PC-3 (cell line): ENCODE measurements around the gene C14orf119.

Source experiments
- CTCF ChIP-seq: fragments of 300-600 bp; sonication (generic); conservative IDR thresholded peaks from 2 replicates; pipeline ENCODE4 v1.5.1; 2017; ENCODE audit warnings: antibody characterized with exemption, low read depth, mild to moderate bottlenecking, low read length
- EZH2 ChIP-seq: fragments of 300-600 bp; sonication (generic); IDR thresholded peaks from one replicate; pipeline ENCODE4 v1.6.1; 2017; ENCODE audit warnings: antibody characterized with exemption, mild to moderate bottlenecking, low read length; ENCODE audit not compliant: unreplicated experiment

- TF ChIP-seq CTCF (no peak), EZH2 (no peak)
Observed at GRCh38 chr14:23121361-23121771, 26.1 kb downstream of the C14orf119 start.
